Measurements from ENCODE around the gene FOXJ3. TPM values are rescaled to one million over a fixed set of nuclear protein-coding genes. Genes with fewer than 3 reads are reported as not detected.

FOXJ3 gene
- total and polyA plus RNA-seq, 2 of the 8 experiments (the other 6 are each of a cell fraction or from before 2014, with no cell fraction given) = 48.6 to 51.9 TPM

GRCh38 chr1:42179275-42179674 is 155.8 kb downstream of the FOXJ3 start (continued):
- no peak for TF ChIP-seq MAX (IDR thresholded peaks at IDR 0.05)
- no peak for TF ChIP-seq CREB1 (IDR thresholded peaks at IDR 0.05)
- no peak for TF ChIP-seq TBP (IDR thresholded peaks at IDR 0.05; ENCODE audit: low read depth, low read length)
- TF ChIP-seq SP1 (IDR thresholded peaks at IDR 0.05; ENCODE audit: low read depth, low read length) = no peak
- no peak for TF ChIP-seq BACH1 (IDR thresholded peaks at IDR 0.05; ENCODE audit: low read length)
- TF ChIP-seq YY1 (IDR thresholded peaks at IDR 0.05; ENCODE audit: low read depth, low read length) = no peak
- no peak for TF ChIP-seq TEAD4 (IDR thresholded peaks at IDR 0.05; ENCODE audit: low read depth, low read length)

Data from H1 (cell line).